Activated CD4-positive, alpha-beta T cell treated with anti-CD3 and anti-CD28 coated beads, Interleukin-2, amount 10 ng/mL, durations not matched to agents 7 days and 5 days (primary cell): Measurements from ENCODE around the gene ADAP2. TPM values are rescaled to one million over a fixed set of nuclear protein-coding genes. Genes with fewer than 3 reads are reported as not detected.
"Not testable (repeated sequence)": the region's sequence is repeated elsewhere in the genome, so short reads cannot be mapped to it uniquely, and the experiment has no call there.

Experiments
- CTCF ChIA-PET: fragments of 350-600 bp; sonication (Branson Sonifier 250); formaldehyde crosslinking; loops from one replicate; lab custom pipeline; 2021; ENCODE audit warnings: antibody characterized with exemption; lab: Charles Lee
- POLR2A ChIA-PET: fragments of 350-600 bp; sonication (Branson Sonifier 250); formaldehyde crosslinking; loops from one replicate; lab custom pipeline; 2021; ENCODE audit warnings: antibody characterized with exemption; lab: Charles Lee
- DNase-seq: peaks from one replicate; pipeline ENCODE4 v3.0.0-alpha.2; 2020
- H3K27ac Mint-ChIP-seq: one replicate; pipeline ENCODE4 v1.8.0; 2021; ENCODE audit warnings: mild to moderate bottlenecking, moderate library complexity, mixed read lengths
- H3K27me3 Mint-ChIP-seq: one replicate; pipeline ENCODE4 v1.8.0; 2021; ENCODE audit warnings: mixed read lengths
- H3K36me3 Mint-ChIP-seq: one replicate; pipeline ENCODE4 v1.8.0; 2021; ENCODE audit warnings: low read depth, mixed read lengths
- H3K4me1 Mint-ChIP-seq: one replicate; pipeline ENCODE4 v1.8.0; 2021; ENCODE audit warnings: mixed read lengths
- H3K4me3 Mint-ChIP-seq: one replicate; pipeline ENCODE4 v1.8.0; 2021; ENCODE audit warnings: mild to moderate bottlenecking, moderate library complexity, mixed read lengths
- H3K9me3 Mint-ChIP-seq: one replicate; pipeline ENCODE4 v1.8.0; 2021; ENCODE audit warnings: mixed read lengths
- total RNA-seq, 2 experiments: library from RNA; stranded (reverse); gene quantifications; one replicate each; pipeline ENCODE4 v1.2.3, GENCODE V29; 2021

Gene ADAP2
- total RNA-seq, 2 experiments from 2014 or later, result 0.65 to 1.1 TPM

- Mint-ChIP-seq H3K4me1 (peaks cover 3% of the 10 kb centered on the region), H3K27ac (no peak overlapping the region), H3K36me3 (no peaks in the 10 kb centered on the region), H3K27me3 (peaks cover 13% of the 10 kb centered on the region), H3K4me3 (no peak overlapping the region), H3K9me3 (no peaks in the 10 kb centered on the region)
- ChIA-PET POLR2A (no interaction called here), CTCF (interaction anchor here (0.6 to 0.8 kb wide), 3 partner anchors 15 to 425 kb away, joined by 3 to 4 read pairs (median 4); no protein-coding TSS in a partner anchor)
- no peak for DNase-seq
Measured at GRCh38 chr17:30961209-30962188, 39.8 kb downstream of the ADAP2 start.

GRCh38 chr17:30964312-30964711, 42.6 kb downstream of the ADAP2 start:
- H3K27ac Mint-ChIP-seq, H3K9me3 Mint-ChIP-seq, H3K4me3 Mint-ChIP-seq, H3K36me3 Mint-ChIP-seq, POLR2A ChIA-PET, H3K27me3 Mint-ChIP-seq, DNase-seq, CTCF ChIA-PET: not testable (repeated sequence)
- H3K4me1 Mint-ChIP-seq, result peaks cover 15% of the 10 kb centered on the region

- ChIA-PET POLR2A (no interaction called here), CTCF (no interaction called here)
- Mint-ChIP-seq H3K27ac (no peak overlapping the region), H3K4me1 (peaks cover 17% of the 10 kb centered on the region), H3K27me3 (peaks cover 5% of the 10 kb centered on the region), H3K36me3 (no peaks in the 10 kb centered on the region), H3K4me3 (no peak overlapping the region), H3K9me3 (no peaks in the 10 kb centered on the region)
- no peak for DNase-seq
Measured at GRCh38 chr17:30964876-30965275, 43.1 kb downstream of the ADAP2 start.

- Mint-ChIP-seq H3K27me3 (peaks cover 5% of the 10 kb centered on the region), H3K4me3 (no peak overlapping the region), H3K4me1 (peaks cover 25% of the 10 kb centered on the region), H3K27ac (no peak overlapping the region), H3K36me3 (no peaks in the 10 kb centered on the region), H3K9me3 (no peaks in the 10 kb centered on the region)
- no peak for DNase-seq
- POLR2A ChIA-PET, result no interaction called here
- CTCF ChIA-PET, result no interaction called here
Measured at GRCh38 chr17:30965686-30966085, 43.9 kb downstream of the ADAP2 start.

- DNase-seq, H3K27me3 Mint-ChIP-seq, POLR2A ChIA-PET, H3K9me3 Mint-ChIP-seq, H3K4me3 Mint-ChIP-seq, H3K27ac Mint-ChIP-seq: not testable (repeated sequence)
- Mint-ChIP-seq H3K36me3 (peaks cover 10% of the 10 kb centered on the region), H3K4me1 (peaks cover 36% of the 10 kb centered on the region)
- CTCF ChIA-PET, result interaction anchor here (0.6 to 0.8 kb wide), 5 partner anchors 17 to 1727 kb away, joined by 3 to 4 read pairs (median 3); no protein-coding TSS in a partner anchor
Measured at GRCh38 chr17:30967911-30968310, 46.2 kb downstream of the ADAP2 start.

GRCh38 chr17:30969989-30970830, 48.5 kb downstream of the ADAP2 start:
- CTCF ChIA-PET, result interaction anchor here (0.5 to 1.1 kb wide), 5 partner anchors 13 to 82 kb away, joined by 3 to 4 read pairs (median 3); no protein-coding TSS in a partner anchor
- peaks cover 20% of the 10 kb centered on the region for H3K36me3 Mint-ChIP-seq
- H3K4me3 Mint-ChIP-seq, result peak overlapping the region; percentile 97
- DNase-seq, result peak; percentile 67
- POLR2A ChIA-PET, result no interaction called here
- H3K27ac Mint-ChIP-seq, result peak overlapping the region; percentile 97
- H3K9me3 Mint-ChIP-seq, result peaks cover 7% of the 10 kb centered on the region
- H3K4me1 Mint-ChIP-seq, result peaks cover 44% of the 10 kb centered on the region
- peaks cover 4% of the 10 kb centered on the region for H3K27me3 Mint-ChIP-seq

GRCh38 chr17:30970831-30971567, 49.3 kb downstream of the ADAP2 start, which contains the start of gene RNF135:
Gene RNF135, plus strand, starts transcription at chr17:30971039. Its CDS starts 35 bp downstream, at chr17:30971074.
- Mint-ChIP-seq H3K27ac (peak within 1 kb of the TSS; percentile 98), H3K4me1 (peaks cover 46% of the 10 kb centered on the region), H3K9me3 (peaks cover 7% of the 10 kb centered on the region), H3K36me3 (peaks cover 26% of the 10 kb centered on the region), H3K4me3 (peak within 1 kb of the TSS; percentile 97), H3K27me3 (peaks cover 4% of the 10 kb centered on the region)
- DNase-seq, result peak; percentile 61
- ChIA-PET POLR2A (interaction anchor here (0.7 kb wide), 1 partner anchor 320 kb away, joined by 3 read pairs; no protein-coding TSS in a partner anchor), CTCF (interaction anchor here (0.6 to 1.1 kb wide), 4 partner anchors 14 to 83 kb away, joined by 3 to 4 read pairs (median 4); no protein-coding TSS in a partner anchor)

- Mint-ChIP-seq H3K27ac (no peak overlapping the region), H3K36me3 (peaks cover 32% of the 10 kb centered on the region), H3K27me3 (no peaks in the 10 kb centered on the region), H3K4me3 (no peak overlapping the region), H3K4me1 (peaks cover 29% of the 10 kb centered on the region), H3K9me3 (peaks cover 7% of the 10 kb centered on the region)
- POLR2A ChIA-PET, result no interaction called here
- CTCF ChIA-PET, result no interaction called here
- DNase-seq, result no peak
Measured at GRCh38 chr17:30975042-30975820, 53.5 kb downstream of the ADAP2 start.

GRCh38 chr17:30979919-30980318, 58.2 kb downstream of the ADAP2 start:
- H3K4me3 Mint-ChIP-seq, DNase-seq, H3K4me1 Mint-ChIP-seq, H3K9me3 Mint-ChIP-seq, H3K27me3 Mint-ChIP-seq, H3K27ac Mint-ChIP-seq, POLR2A ChIA-PET, CTCF ChIA-PET: not testable (repeated sequence)
- H3K36me3 Mint-ChIP-seq, result peaks cover 15% of the 10 kb centered on the region

GRCh38 chr17:30981531-30982519, 60.1 kb downstream of the ADAP2 start:
- ChIA-PET CTCF (no interaction called here), POLR2A (no interaction called here)
- H3K4me3 Mint-ChIP-seq, result no peak overlapping the region
- no peaks in the 10 kb centered on the region for H3K9me3 Mint-ChIP-seq
- no peaks in the 10 kb centered on the region for H3K27me3 Mint-ChIP-seq
- no peaks in the 10 kb centered on the region for H3K4me1 Mint-ChIP-seq
- H3K27ac Mint-ChIP-seq, result no peak overlapping the region
- peaks cover 1% of the 10 kb centered on the region for H3K36me3 Mint-ChIP-seq
- no peak for DNase-seq

GRCh38 chr17:30982855-30983254, 61.1 kb downstream of the ADAP2 start:
- no peak overlapping the region for H3K27ac Mint-ChIP-seq
- CTCF ChIA-PET, result no interaction called here
- no peaks in the 10 kb centered on the region for H3K27me3 Mint-ChIP-seq

More at GRCh38 chr17:30982855-30983254, 61.1 kb downstream of the ADAP2 start:
- no peak overlapping the region for H3K4me3 Mint-ChIP-seq
- DNase-seq, result no peak
- POLR2A ChIA-PET, result no interaction called here
- H3K36me3 Mint-ChIP-seq, result no peaks in the 10 kb centered on the region
- no peaks in the 10 kb centered on the region for H3K4me1 Mint-ChIP-seq
- H3K9me3 Mint-ChIP-seq, result no peaks in the 10 kb centered on the region
